Fibroblast of pulmonary artery (primary cell): ENCODE measurements around the gene ABCC3.

Source experiments
- DNase-seq: peaks from one replicate; pipeline ENCODE4 v3.0.0-alpha.2; 2010; ENCODE audit warnings: low read depth
- H3K4me3 ChIP-seq: replicated peaks from 2 replicates; pipeline ENCODE4 v1.5.1; 2011; ENCODE audit warnings: low read depth, mild to moderate bottlenecking, control low read depth, low read length, moderate library complexity
- CTCF ChIP-seq: IDR thresholded peaks from 2 replicates; pipeline ENCODE4 v1.5.1; 2011; ENCODE audit warnings: mild to moderate bottlenecking, control low read depth, low read length, inconsistent platforms; ENCODE audit errors: missing control alignments

ABCC3 gene

GRCh38 chr17:50596191-50597037 lies 38.3 kb upstream of the ABCC3 start:
- DNase-seq = no peak
- peak; percentile 12 for TF ChIP-seq CTCF
- no peak overlapping the region for H3K4me3 ChIP-seq

- no peak overlapping the region for H3K4me3 ChIP-seq
- DNase-seq = no peak
- TF ChIP-seq CTCF = no peak
These were observed 36.2 kb upstream of the ABCC3 start for GRCh38 chr17:50598487-50598886.

- no peak for DNase-seq
- TF ChIP-seq CTCF = no peak
- no peak overlapping the region for H3K4me3 ChIP-seq
These were observed 35.1 kb upstream of the ABCC3 start for GRCh38 chr17:50599606-50600005.

- H3K4me3 ChIP-seq = no peak overlapping the region
- no peak for DNase-seq
- no peak for TF ChIP-seq CTCF
These were observed 32.8 kb upstream of the ABCC3 start for GRCh38 chr17:50601823-50602375.

GRCh38 chr17:50602836-50603235 lies 31.8 kb upstream of the ABCC3 start:
- no peak for TF ChIP-seq CTCF
- no peak overlapping the region for H3K4me3 ChIP-seq
- no peak for DNase-seq

GRCh38 chr17:50603340-50603739 lies 31.3 kb upstream of the ABCC3 start:
- no peak for DNase-seq
- no peak overlapping the region for H3K4me3 ChIP-seq
- peak; percentile 13 for TF ChIP-seq CTCF

GRCh38 chr17:50604513-50604912 lies 30.2 kb upstream of the ABCC3 start:
- DNase-seq = peak; percentile 91
- H3K4me3 ChIP-seq = no peak overlapping the region
- no peak for TF ChIP-seq CTCF
